HG03575 (cell line): ENCODE data around the gene IGFN1.
"Not testable (repeated sequence)": the region's sequence is repeated elsewhere in the genome, so short reads cannot be mapped to it uniquely, and the experiment has no call there.

Experiments used
- ATAC-seq: cut with Tn5 transposase; IDR thresholded peaks from one replicate; pipeline ENCODE4 v1.9.1; 2021; ENCODE audit not compliant: unreplicated experiment, insufficient number of reproducible peaks, low FRiP score; ENCODE audit errors: extremely low read depth

IGFN1 gene

DNA sequence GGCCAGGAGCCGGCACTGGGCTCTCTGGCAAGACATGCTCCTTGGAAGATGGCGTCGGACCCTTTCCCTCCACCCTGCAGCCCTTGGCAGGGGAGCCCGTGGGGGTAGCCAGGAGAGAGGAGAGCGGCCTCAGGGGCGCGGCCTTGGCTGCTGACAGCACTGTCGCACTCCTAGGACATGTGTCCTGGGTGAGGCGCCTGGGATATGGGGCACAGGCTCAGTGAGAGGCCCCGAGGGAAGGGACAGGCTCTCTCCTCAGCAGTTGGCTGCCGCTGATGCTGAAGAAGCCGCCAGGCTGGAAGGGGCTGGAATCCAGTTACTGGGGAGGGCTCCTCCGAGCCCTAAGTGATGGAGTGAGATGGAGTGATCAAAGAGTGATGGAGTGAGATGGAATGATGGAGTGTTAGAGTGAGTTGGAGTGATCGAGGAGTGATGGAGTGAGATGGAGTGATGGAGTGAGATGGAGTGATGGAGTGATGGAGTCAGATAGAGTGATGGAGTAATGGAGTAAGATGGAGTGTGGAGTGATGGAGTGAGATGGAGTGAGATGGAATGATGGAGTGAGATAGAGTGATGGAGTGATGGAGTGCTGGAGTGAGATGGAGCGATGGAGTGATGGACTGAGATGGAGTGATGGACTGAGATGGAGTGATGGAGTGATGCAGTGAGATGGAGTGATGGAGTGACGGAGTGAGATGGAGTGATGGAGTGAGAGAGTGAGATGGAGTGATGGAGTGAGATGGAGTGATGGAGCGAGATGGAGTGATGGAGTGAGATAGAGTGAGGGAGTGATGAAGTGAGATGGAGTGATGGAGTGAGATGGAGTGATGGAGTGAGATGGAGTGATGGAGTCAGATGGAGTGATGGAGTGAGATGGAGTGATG lies 65.1 kb downstream of the IGFN1 start:
- ATAC-seq = no peak

DNA sequence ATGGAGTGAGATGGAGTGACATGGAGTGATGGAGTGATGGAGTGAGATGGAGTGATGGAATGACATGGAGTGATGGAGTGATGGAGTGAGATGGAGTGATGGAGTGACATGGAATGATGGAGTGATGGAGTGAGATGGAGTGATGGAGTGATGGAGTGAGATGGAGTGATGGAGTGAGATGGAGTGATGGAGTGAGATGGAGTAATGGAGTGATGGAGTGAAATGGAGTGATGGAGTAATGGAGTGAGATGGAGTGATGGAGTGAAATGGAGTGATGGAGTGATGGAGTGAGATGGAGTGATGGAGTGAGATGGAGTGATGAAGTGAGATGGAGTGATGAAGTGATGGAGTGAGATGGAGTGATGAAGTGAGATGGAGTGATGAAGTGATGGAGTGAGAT lies 67.5 kb downstream of the IGFN1 start:
- ATAC-seq = not testable (repeated sequence)

DNA sequence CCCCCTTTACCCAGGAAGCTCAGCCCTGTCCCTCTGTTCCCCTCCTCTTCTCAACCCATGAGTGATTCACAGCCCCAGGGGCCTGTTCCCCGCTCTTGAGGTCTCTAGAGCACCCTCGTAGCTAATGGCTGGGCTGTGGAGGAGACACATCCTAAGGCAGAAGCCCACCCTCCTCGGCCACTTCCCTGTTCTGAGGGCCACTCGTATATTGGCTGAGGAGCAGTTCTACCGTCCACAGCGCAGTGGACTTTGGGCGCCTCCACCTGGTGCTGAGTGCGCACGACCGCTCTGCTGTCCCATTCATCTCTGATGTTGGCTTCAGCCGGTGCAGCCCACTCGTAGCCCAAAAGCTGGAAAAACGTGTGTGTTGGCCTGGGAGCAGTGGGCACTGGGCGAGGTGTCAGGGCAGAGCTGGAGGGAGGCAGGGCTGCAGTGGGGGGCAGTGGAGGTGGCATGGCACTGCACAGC lies 68.2 kb downstream of the IGFN1 start:
- ATAC-seq = no peak

DNA sequence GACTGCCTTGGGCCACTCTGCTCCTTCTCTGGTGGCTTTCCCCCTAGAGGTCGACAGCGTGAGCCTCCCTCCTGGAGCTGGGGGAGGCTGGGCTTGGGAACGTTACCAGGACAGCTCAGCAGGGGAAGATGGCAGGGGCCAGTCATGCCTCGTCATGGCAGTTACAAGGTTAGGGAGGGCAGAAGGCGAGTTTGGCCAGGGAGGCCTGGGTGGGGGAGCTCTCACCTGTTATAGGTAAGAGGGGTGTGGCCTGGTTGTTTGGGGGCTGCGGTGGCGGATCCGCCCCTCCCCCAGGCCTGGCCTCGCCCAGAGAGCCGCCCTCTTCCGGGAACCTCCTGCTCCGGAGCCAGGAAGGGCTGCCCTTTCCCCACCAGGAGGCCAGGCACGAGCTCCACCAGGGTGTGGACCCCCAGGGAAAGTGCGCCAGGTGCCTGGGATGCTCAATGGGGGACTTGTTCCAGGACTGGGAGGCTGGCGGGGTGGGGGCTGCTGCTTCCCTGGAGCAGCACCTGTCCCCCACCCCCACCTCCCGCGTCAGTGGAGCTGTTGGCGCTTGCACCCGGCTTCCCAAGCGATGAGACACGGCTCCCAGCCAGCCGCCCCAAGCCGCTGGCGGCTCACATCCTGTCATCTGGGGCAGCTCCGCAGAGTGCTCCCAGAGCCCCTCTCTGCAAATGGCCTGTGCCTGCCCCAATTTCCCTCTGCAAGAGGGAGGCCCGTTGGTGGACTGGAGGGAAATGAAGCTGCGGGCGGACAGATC lies 69.0 kb downstream of the IGFN1 start:
- ATAC-seq = no peak

DNA sequence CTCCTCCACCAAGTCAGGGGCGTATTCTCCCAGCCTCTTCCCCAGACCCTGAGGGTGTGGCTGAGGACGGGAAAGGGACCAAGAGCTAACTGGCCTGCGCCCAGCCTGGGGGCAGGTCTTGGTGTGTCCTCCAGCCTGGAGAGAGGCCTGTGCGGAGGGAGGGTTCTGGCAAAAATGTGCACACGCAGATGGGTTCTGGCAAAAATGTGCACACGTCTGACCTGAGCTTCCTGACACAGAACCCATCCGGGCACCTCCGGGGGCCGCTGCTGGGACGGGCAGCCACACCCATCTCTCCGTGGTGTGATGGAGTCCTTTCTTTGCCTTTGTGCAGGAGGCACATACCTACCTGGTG lies 69.6 kb downstream of the IGFN1 start:
- ATAC-seq = no peak

DNA sequence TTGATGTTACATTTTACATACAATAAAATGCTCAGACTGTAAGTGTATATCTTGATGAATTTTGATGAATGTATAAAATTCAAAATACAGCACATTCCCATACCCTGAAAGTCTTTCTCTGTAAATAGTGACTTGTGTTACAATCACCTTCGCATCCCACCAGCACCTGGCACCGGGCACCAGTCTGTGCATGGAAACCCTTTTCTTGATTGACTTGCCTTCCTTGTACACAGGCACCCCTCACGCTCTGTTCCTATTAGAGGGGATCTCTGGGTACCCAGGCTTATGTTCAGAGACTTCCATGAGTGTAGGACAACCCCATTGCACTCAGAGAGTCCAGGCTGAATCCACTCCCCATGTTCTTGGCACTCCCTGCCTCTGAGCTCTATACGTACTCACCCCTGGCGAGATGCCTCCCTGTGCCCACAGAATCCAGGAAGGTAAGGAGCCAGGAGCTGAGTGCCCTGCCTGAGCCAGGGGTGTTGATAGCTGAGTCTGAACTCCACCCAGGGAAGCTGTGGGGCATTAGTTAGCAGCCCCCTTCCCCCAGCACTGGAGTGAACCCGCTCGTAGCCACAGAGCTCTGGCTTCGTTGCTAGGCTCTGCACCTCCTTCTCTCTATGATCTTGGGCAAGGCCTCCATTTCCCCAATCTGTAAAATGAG lies 70.2 kb downstream of the IGFN1 start:
- no peak for ATAC-seq

DNA sequence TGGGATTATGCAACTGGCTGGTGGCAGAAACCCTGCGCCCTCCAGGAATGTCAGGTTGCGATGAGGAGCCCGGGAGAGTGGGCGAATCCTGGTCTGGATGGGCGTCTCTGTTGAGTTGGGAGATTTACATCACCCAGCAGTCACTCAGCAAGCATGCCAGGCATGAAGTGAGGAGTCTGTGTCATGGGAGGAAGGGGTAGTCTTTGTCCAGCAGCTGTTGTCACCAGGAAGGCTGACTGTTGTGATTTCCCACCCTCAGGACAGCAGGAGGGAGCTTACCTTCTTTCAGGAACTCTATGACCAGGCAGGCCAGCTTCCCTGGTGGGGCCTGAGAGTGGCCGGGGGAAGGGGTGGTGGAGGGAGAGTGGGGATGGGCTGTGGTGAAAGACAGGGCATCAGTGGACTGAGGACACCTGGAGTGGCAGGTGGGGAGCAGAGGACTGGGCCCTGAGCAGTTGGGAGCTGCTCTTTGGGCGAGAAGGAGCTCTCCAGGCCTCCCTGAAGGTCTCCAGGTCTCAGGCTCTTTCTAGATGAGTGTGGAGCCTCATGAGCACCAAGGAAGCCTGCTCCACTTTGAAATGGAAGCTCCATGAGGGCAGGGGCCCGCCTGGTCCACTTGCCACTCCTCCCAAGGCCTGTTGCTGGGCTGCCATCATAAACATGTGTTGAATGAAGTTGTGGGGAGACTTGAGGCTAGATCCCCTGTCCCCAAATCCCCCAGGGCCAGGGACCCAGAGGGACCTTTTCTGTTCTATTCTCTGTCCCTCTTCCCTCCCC lies 71.3 kb downstream of the IGFN1 start:
- no peak for ATAC-seq

DNA sequence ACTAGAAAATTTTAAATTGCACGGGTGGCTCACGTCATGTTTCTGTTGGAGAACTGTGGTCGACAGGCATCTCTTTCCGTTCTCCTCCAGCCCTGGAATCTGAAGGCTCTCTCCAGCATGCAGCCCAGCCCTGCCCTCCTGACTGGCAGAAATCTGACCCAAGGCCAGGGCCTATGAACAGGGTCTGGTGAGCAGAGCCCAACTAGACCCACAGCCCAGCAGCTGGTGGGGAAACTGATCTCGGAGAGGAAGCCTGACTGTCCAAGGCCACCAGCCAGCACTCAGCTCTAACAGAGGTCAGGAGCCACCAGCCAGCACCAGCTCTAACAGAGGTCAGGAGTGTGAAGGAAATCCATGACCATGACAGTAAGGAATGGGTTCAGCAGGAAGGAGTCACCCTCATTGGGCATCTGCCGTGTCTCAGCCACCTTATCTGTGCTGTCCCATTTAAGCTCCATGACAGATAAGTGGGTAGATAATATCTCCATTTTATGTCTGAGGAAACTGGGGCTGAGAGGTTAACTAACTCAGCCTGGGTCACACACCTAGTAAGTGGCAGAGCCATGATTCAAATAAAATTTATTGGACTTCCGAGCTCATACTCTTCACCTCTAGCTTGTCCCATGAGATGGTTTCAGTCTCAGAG lies 72.5 kb downstream of the IGFN1 start:
- ATAC-seq = no peak

DNA sequence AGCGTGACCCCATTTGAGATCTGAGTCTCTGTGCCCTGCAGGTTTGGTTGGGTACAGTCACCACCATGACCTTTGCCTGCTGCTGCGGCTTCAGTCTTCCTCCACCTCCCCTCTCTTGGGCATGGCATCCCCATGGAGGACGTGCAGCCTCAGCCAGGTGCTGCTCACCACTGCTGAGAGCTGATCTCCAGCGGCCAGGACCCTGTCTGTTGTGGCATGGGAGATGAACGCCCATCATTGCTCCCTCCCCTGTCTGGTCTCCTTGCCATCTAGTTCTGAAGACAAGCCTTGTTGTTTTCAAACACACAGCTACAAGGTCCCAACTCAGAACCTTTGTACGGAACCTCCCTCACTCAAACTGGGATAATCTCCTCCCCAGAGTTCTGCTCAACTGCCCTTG lies 73.4 kb downstream of the IGFN1 start:
- no peak for ATAC-seq

DNA sequence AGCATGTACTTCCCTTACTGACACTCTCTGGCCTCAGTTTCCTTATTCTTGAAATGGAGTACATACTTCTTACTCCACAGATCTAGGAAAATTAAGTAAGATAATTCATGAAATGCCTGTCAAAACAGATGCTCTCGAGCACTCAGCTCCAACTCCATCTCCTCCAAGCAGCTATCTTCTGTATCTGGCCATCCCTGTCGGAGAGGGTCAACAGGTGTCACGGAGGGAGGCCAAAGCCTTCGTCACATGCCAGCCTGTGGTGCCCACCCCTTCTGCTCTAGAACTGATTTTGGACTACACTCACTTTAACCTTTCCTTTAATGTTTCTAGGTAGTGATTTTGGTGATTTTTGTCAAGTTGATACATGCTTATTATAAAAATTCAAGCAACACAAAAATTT lies 73.9 kb downstream of the IGFN1 start:
- ATAC-seq = no peak

DNA sequence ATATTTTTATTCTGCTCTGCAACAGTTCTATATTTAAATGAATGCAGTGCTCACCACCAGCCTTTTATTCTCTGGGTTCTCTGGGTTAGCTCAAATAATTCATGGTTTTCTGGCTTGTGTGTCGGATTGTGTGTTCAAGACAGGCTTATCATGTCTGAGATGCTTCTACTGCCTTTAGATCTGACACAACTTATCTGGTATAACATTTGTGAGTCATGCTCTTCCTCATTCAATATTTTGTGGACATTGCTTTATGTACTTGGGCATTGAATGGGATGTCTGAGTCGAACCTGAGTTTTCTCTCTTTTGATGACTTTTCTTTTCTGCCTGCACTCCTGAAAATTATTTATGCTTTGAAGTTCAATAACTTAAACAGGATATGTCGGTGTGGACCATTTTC lies 75.1 kb downstream of the IGFN1 start:
- no peak for ATAC-seq

DNA sequence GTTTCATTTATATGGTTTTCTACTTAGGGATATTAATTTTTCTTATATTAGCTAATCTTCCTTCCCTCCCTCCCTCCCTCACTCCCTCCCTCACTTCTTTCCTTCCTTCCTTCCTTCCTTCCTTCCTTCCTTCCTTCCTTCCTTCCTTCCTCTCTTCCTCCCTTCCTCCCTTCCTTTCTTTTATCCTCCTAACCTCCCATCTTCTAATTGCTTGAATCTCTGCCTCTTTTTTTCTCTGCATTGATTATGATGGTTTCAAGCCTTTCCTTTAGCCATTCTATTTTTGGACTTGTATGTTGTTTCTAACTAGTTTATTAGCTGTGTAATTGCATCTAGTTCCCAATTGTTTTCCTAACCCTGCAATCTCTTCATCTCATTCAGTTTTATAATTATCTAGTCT lies 75.7 kb downstream of the IGFN1 start:
- no peak for ATAC-seq

DNA sequence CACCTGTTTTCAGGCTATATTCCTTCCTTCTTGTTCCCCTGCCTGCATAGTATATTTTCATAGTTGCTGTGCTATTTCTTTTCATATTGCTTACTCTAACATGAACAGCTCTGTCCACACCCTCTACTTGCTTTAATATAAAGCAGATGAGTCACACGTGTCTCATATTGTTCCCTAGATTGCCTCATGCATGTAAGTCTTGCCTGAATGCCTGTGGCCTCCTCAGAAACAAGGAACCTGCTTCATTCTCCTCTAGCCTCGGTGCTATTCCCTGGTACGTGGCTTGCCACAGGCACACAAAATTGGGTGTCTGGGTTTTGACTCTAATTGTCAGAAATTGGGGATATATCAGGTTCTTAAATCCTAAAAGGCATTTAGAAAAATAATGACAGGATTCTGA lies 76.2 kb downstream of the IGFN1 start:
- no peak for ATAC-seq

DNA sequence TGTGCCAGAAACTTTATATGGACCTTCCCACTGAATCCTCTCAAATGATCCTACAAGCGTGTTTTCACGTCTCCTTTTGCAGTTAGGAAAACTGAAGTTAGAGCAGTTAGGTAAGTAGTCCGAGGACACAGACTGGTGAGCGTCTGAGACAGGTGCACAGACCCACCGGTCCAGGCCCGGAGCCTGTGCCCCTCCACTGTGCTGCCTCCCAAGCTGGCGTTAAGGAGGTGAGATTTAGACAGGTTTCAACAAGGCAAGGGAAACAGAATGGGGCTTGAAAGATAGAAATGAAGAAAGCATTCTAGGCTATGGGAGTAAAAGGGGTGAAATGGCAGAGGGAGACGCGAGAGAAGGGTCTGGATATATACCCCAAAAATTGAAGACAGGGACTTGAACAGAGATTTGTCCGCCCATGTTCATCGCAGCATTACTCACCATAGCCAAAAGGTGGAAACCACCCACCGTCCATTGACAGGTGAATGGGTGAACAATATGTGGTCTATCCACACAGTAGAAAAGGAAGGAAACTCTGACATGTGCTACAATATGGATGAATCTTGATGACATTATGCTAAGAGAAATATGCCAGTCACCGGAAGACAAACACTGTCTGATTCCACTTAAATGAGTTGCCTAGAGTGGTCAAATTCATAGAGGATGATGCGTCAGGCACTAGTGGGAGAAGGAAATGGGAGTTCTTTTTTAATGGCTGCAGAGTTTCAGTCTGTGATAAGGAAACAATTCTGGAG lies 77.0 kb downstream of the IGFN1 start:
- no peak for ATAC-seq

DNA sequence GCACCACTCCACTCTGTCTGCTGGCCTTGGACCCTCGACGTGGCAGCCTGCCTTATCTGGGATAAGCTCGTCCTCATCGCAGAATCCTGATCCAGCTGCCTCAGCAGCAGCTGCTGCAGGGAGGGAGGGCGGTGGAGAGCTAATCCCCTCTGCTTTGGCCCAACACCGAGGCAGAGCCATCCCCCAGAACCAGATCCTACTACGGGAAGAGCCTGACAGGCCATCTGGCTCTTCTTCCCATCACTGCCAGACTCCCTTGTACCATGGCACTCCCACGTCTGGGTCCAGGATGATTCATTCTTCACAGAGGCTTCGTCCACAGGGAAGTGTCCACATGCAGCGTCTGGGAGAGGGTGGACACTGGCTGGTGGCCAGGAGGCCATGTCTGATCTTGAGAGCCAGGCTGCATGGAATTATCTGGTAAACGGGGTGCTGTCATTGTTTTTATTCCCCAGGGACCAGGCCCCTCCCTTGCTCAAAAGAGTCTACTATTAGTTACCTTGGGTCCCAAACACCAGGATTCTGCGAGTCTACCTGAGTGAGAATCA lies 78.1 kb downstream of the IGFN1 start:
- no peak for ATAC-seq

DNA sequence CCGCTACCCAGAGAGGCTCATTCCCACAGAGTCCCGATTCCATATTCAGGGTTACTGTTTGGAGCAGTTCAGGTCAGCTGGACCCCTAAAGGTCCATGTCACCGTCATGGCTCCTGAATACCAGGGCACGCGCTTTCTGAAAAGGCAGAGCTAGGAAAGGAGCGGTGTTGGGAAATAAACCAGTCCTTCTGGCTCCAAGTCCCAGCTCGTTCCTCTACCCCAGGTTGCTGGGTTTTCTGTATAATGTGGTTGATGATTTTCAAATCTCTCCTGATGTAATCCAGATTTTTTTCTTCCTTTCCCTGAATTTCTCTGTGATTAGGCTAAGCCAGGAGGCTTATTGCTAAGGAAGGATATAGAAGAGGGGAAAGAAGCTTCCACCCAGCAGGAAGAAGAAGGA lies 78.7 kb downstream of the IGFN1 start:
- ATAC-seq = no peak

DNA sequence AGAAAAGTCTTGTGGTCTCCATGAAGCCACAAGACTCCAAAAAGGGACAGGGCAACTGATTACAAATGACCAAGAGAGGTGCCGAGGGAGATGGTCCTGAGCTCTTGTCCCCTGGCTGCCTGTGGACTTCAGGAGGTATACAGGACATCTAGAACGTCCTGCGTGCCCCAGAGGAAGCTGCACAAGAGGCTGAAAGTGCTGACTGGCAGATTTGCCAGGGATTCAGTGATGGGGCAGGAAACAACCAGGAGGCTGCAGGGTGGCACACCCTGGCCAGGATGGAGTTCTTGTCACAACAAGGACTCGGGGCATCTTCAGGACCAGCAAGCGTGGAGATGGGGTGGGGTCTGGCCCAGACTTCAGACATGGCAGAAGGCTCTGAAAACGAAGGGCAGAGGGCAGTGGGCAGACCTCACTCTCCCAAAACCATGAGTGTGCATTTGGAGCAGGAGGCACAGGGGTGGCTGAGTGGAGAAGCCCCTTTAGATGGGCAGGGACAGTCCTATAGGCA lies 79.3 kb downstream of the IGFN1 start:
- ATAC-seq = no peak
